ENCODE results near the gene L3MBTL1.
A peak's percentile ranks its signal among the peaks of the same experiment; 100 is the strongest.

L3MBTL1 gene

GRCh38 chr20:43507150-43508080 lies at the start of gene L3MBTL1:
Gene L3MBTL1, plus strand, starts transcription at chr20:43507697. Its CDS starts 5,807 bp downstream, at chr20:43513504.
- H3K27me3 Mint-ChIP-seq: peaks cover 56% of the 10 kb centered on the region
- peaks cover 4% of the 10 kb centered on the region for H3K4me1 Mint-ChIP-seq (ENCODE audit: low read depth)
- no peaks in the 10 kb centered on the region for H3K9me3 Mint-ChIP-seq
- peak within 1 kb of the TSS; percentile 70 for H3K4me3 Mint-ChIP-seq
- H3K36me3 Mint-ChIP-seq (ENCODE audit: low read depth): no peaks in the 10 kb centered on the region
- peak; percentile 42 for DNase-seq
- H3K27ac Mint-ChIP-seq: no peak within 1 kb of the TSS

- peaks cover 48% of the 10 kb centered on the region for H3K4me1 Mint-ChIP-seq (ENCODE audit: low read depth)
- H3K4me3 Mint-ChIP-seq: peak overlapping the region; percentile 93
- no peak for DNase-seq
- peak overlapping the region; percentile 100 for H3K27ac Mint-ChIP-seq
- H3K27me3 Mint-ChIP-seq: peaks cover 9% of the 10 kb centered on the region
- H3K9me3 Mint-ChIP-seq: no peaks in the 10 kb centered on the region
- H3K36me3 Mint-ChIP-seq (ENCODE audit: low read depth): peaks cover 62% of the 10 kb centered on the region
Measured at GRCh38 chr20:43458422-43458924, 49.0 kb upstream of the L3MBTL1 start.

- Mint-ChIP-seq H3K27ac (peak overlapping the region; percentile 100), H3K9me3 (no peaks in the 10 kb centered on the region), H3K27me3 (peaks cover 2% of the 10 kb centered on the region), H3K4me3 (peak overlapping the region; percentile 93), H3K36me3 (ENCODE audit: low read depth) (peaks cover 70% of the 10 kb centered on the region), H3K4me1 (ENCODE audit: low read depth) (peaks cover 50% of the 10 kb centered on the region)
- DNase-seq: peak; percentile 36
Measured at GRCh38 chr20:43459022-43459942, 48.2 kb upstream of the L3MBTL1 start.

- peak; percentile 23 for DNase-seq
- peak overlapping the region; percentile 93 for H3K4me3 Mint-ChIP-seq
- H3K36me3 Mint-ChIP-seq (ENCODE audit: low read depth): peaks cover 80% of the 10 kb centered on the region
- no peaks in the 10 kb centered on the region for H3K27me3 Mint-ChIP-seq
- H3K27ac Mint-ChIP-seq: peak overlapping the region; percentile 100
- H3K9me3 Mint-ChIP-seq: no peaks in the 10 kb centered on the region
- peaks cover 50% of the 10 kb centered on the region for H3K4me1 Mint-ChIP-seq (ENCODE audit: low read depth)
Measured at GRCh38 chr20:43460172-43460829, 47.2 kb upstream of the L3MBTL1 start.

- no peak for DNase-seq
- Mint-ChIP-seq H3K36me3 (ENCODE audit: low read depth) (peaks cover 86% of the 10 kb centered on the region), H3K4me1 (ENCODE audit: low read depth) (peaks cover 50% of the 10 kb centered on the region), H3K4me3 (peak overlapping the region; percentile 93), H3K27me3 (no peaks in the 10 kb centered on the region), H3K27ac (peak overlapping the region; percentile 100), H3K9me3 (no peaks in the 10 kb centered on the region)
Measured at GRCh38 chr20:43460830-43461200, 46.7 kb upstream of the L3MBTL1 start.

- peaks cover 96% of the 10 kb centered on the region for H3K36me3 Mint-ChIP-seq (ENCODE audit: low read depth)
- H3K27ac Mint-ChIP-seq: peak overlapping the region; percentile 83
- H3K4me1 Mint-ChIP-seq (ENCODE audit: low read depth): peaks cover 44% of the 10 kb centered on the region
- DNase-seq: peak; percentile 3
- peak overlapping the region; percentile 27 for H3K4me3 Mint-ChIP-seq
- H3K9me3 Mint-ChIP-seq: no peaks in the 10 kb centered on the region
- H3K27me3 Mint-ChIP-seq: no peaks in the 10 kb centered on the region
Measured at GRCh38 chr20:43461894-43462659, 45.4 kb upstream of the L3MBTL1 start.

GRCh38 chr20:43462660-43463526 lies 44.6 kb upstream of the L3MBTL1 start:
- Mint-ChIP-seq H3K9me3 (no peaks in the 10 kb centered on the region), H3K4me1 (ENCODE audit: low read depth) (peaks cover 44% of the 10 kb centered on the region), H3K27ac (peak overlapping the region; percentile 37), H3K4me3 (no peak overlapping the region), H3K27me3 (no peaks in the 10 kb centered on the region), H3K36me3 (ENCODE audit: low read depth) (peaks cover 95% of the 10 kb centered on the region)
- peak; percentile 5 for DNase-seq

GRCh38 chr20:43463527-43464218 lies 43.8 kb upstream of the L3MBTL1 start:
- Mint-ChIP-seq H3K4me1 (ENCODE audit: low read depth) (peaks cover 44% of the 10 kb centered on the region), H3K36me3 (ENCODE audit: low read depth) (peaks cover 96% of the 10 kb centered on the region), H3K27me3 (no peaks in the 10 kb centered on the region), H3K27ac (peak overlapping the region; percentile 52), H3K9me3 (no peaks in the 10 kb centered on the region), H3K4me3 (no peak overlapping the region)
- DNase-seq: no peak

GRCh38 chr20:43464219-43464790 lies 43.2 kb upstream of the L3MBTL1 start:
- Mint-ChIP-seq H3K4me1 (ENCODE audit: low read depth) (peaks cover 38% of the 10 kb centered on the region), H3K9me3 (no peaks in the 10 kb centered on the region), H3K27me3 (no peaks in the 10 kb centered on the region), H3K27ac (no peak overlapping the region), H3K36me3 (ENCODE audit: low read depth) (peaks cover 94% of the 10 kb centered on the region), H3K4me3 (no peak overlapping the region)
- peak; percentile 21 for DNase-seq

GRCh38 chr20:43465625-43465943 lies 41.9 kb upstream of the L3MBTL1 start:
- Mint-ChIP-seq H3K4me3 (no peak overlapping the region), H3K4me1 (ENCODE audit: low read depth) (peaks cover 33% of the 10 kb centered on the region), H3K27ac (peak overlapping the region; percentile 47), H3K27me3 (no peaks in the 10 kb centered on the region), H3K9me3 (no peaks in the 10 kb centered on the region), H3K36me3 (ENCODE audit: low read depth) (peaks cover 86% of the 10 kb centered on the region)
- no peak for DNase-seq

- Mint-ChIP-seq H3K4me1 (ENCODE audit: low read depth) (peaks cover 17% of the 10 kb centered on the region), H3K27me3 (no peaks in the 10 kb centered on the region), H3K27ac (peak overlapping the region; percentile 52)
Measured at GRCh38 chr20:43467589-43467988, 39.9 kb upstream of the L3MBTL1 start.

GRCh38 chr20:43472671-43473380 lies 34.7 kb upstream of the L3MBTL1 start:
- Mint-ChIP-seq H3K9me3 (no peaks in the 10 kb centered on the region), H3K27ac (no peak overlapping the region), H3K27me3 (no peaks in the 10 kb centered on the region), H3K4me3 (no peak overlapping the region), H3K4me1 (ENCODE audit: low read depth) (peaks cover 9% of the 10 kb centered on the region), H3K36me3 (ENCODE audit: low read depth) (peaks cover 17% of the 10 kb centered on the region)
- no peak for DNase-seq

More at GRCh38 chr20:43467589-43467988, 39.9 kb upstream of the L3MBTL1 start:
- DNase-seq: no peak
- Mint-ChIP-seq H3K4me3 (no peak overlapping the region), H3K9me3 (no peaks in the 10 kb centered on the region), H3K36me3 (ENCODE audit: low read depth) (peaks cover 66% of the 10 kb centered on the region)

Data from activated T-cell treated with anti-CD3 and anti-CD28 coated beads, Interleukin-2, amount 50 U/mL, for 24 hours (primary cell).